Activated T-cell treated with anti-CD3 and anti-CD28 coated beads for 48 hours (primary cell): ENCODE results near the gene WDR72.
"Not testable (repeated sequence)": the region's sequence is repeated elsewhere in the genome, so short reads cannot be mapped to it uniquely, and the experiment has no call there.

Experiments
- DNase-seq: peaks from one replicate; pipeline ENCODE4 v3.0.0-alpha.2; 2020; ENCODE audit warnings: low read depth

WDR72 gene

GRCh38 chr15:53590380-53590779 lies 169.1 kb downstream of the WDR72 start:
- no peak for DNase-seq

- DNase-seq = no peak
Measured at GRCh38 chr15:53589520-53590057, 169.9 kb downstream of the WDR72 start.

DNA sequence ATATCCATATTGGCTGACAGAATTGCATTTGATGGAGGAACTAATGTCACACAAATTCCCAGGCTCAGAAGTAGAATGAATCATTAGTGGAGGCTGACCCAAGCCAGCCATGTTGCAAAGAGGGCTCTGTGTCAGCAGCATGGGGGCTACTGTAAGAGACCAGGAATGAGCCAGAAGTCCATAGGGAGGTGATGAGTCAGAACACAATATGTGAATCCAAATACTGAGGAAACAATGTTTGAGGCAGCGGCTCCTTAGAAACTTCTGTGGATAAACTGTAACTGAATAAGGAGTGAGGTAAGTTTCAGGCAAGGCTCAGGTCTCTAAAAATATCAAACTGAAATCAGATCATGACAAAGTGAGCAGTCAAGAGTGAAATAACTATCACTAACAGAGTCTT lies 170.7 kb downstream of the WDR72 start:
- no peak for DNase-seq

DNA sequence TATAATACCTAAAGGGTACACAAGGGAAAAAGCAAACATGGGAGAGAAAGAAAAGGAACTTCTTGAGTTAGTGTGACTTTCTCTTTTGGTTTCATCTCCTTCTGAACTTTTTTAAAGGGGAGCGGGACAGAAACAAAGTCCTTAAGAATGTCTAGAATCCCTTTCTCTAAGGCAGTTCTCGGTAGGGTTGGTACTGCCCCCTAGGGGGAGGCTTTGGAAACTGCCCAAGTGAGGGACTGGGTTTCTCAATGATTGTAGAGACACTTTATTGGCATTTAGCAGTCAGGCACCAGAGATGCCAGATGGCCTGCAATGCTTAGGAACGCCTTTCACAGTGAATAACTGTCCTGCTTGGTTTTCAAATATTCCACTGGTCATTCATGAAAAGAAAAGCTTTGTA lies 172.7 kb downstream of the WDR72 start:
- DNase-seq = peak; percentile 7

DNA sequence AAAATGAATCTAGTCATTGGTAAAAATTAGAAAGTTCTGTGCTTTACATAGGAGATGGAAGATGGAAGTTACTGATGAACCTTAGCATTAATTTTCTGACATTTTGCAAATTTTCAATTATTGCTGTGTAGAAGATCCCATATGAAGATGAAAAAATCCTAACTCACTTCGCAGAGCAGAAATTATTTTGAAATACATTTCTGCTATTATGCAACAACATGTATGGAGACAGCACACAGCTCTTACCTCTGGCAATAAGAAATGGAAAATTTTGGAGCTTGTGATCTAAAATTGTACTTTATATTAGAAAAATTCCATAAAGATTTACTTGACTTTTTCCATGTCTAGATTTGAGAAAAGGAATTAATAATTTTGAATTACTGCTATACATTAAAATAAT lies 177.9 kb downstream of the WDR72 start:
- DNase-seq = no peak

- no peak for DNase-seq
Measured at GRCh38 chr15:53580366-53580765, 179.1 kb downstream of the WDR72 start.

DNA sequence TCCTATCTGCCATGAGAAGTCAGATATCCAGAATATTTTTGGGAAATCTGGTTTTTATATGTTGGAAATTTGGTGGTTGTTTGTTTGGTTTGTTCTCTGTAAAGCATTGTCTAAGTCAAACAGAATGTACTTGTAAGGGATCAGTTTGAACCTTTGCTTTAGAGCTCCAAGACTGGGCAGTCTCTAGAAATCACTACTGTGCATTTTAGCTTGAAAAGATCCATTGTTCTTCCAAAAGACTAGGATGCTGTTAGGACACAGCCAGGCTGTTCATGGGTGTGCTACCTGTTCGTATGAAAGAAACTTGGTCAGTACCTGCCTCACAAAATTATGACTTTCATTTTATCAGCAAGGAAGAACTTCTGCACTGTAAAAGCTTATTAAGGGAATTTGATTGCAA lies 182.6 kb downstream of the WDR72 start:
- DNase-seq = no peak

GRCh38 chr15:53573091-53573490 lies 186.4 kb downstream of the WDR72 start:
- DNase-seq = no peak

GRCh38 chr15:53569751-53570480 lies 189.5 kb downstream of the WDR72 start:
- no peak for DNase-seq

DNA sequence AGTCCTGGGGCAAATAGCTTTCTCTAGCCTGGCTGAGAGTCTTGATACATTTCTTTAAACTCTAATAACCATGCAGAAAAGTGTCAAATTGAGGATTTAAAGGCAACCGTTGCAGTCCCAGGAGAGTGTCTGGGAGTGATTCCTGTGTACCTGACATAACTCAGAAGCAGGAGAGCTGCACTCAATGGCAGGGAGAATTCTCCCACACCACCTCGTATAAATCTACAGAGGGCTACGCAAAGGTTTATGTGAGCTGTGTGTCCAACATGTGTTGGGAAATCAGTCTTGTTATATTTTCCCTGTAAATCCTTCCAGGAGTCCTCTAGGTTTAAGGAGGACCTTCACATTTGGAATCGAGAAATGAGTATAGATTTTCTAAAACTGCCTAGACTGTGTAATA lies 192.6 kb downstream of the WDR72 start:
- no peak for DNase-seq

DNA sequence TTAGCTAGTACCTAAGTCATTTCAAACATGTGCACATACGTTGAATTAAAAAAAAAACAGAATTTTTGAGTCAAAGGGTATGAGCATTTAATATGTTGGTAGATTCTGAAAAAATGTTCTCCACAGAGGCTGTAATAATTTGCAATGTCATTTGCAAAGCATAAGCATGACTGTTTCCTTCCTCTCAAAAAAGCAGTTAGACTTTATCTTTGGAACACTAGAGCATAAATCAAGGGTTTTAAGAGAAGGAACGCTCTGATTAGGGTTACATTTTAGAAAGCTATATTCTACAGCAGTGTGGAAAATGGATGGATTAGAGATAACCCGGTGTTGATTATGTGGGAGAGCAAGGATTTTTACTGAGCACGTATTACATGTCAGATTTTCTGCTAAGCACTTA lies 193.7 kb downstream of the WDR72 start:
- DNase-seq = no peak

DNA sequence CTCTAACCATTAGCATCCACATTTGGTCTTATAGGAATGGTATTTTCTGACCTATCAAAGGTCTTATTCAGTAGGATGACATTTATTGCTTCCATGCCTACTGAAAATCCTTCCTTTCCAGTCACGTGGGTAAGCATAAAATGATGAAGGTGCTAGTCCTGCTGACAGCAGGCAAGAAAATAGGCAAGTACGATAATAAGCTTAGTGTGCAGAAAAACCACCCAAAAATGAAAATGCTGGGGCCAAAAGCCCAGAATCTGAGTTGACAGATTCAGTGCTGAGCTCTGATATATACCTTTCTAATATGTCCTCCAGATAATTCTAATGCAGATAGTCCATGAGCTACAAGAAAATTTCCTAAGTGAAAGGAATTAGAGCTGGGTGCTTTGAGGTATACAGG lies 194.8 kb downstream of the WDR72 start:
- DNase-seq = no peak

- DNase-seq = no peak
Measured at GRCh38 chr15:53563627-53564026, 195.8 kb downstream of the WDR72 start.

- no peak for DNase-seq
Measured at GRCh38 chr15:53559364-53560277, 199.8 kb downstream of the WDR72 start.

GRCh38 chr15:53558384-53558783 lies 201.1 kb downstream of the WDR72 start:
- DNase-seq = no peak

GRCh38 chr15:53555226-53555625 lies 204.2 kb downstream of the WDR72 start:
- DNase-seq = no peak

DNA sequence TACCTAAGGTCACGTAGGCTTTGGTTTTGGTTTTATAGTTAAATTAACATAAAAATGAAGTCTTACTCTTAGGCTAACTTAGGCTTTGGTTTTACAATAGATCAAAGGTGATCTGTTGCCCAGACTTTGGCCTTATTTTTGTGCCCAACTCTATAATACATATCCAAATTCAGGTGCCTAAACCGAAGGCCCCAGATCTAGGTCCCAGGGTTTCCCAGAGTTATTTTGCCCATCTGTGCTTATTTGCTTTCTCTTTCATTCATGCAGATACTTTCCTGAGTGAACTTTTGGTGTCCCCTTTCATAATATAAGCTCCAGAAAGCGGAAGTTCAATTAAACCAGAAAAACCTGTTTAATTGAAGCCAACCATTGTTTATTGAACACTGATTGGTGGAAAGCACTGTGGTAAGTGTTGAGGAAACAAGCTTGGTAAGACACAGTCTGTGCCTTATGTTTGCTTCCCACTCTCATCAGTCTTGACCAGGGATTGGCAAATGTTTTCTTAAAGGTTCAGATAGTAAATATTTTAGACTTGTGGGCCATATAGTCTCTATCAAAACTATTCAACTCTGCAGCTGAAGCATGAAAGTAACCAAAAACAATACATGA lies 209.7 kb downstream of the WDR72 start:
- DNase-seq = no peak

DNA sequence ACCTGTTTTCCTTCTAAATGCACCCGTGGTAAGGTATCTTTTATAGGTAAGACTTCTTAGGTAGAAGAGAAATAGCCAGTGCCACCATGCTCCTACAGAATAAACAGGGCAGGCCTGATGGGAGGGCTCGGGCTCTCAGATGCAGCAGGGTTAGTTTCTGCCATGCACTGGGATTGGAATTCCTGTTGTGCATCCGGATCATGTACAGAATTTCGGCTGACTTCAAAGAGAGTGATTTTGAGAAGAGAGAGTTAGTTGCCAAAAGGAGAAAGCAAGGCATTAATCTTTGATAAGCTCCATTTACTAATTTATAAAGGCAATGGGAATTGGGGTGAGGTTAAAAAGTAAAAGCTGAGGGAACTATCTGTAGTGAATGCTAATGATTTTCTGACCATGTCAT lies 211.2 kb downstream of the WDR72 start:
- DNase-seq = no peak

GRCh38 chr15:53540626-53541300 lies 218.7 kb downstream of the WDR72 start:
- DNase-seq = not testable (repeated sequence)

DNA sequence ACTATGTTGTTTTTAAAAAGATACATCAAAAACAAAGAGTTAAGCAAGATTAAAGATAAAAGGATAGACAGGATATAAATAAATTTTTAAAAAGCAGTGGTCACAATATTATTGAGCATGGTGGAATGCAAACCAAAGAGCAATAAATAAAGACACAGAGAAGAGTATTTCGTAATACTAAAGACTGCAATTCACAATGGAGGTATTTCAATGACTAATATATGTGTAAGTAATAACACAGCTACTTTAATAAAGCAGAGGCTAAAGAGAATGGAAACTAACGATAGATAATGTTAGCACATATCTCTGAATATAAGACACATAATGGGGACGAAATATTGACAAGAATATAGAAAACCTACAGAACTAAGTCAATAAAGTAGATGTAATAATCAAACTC lies 219.6 kb downstream of the WDR72 start:
- no peak for DNase-seq

DNA sequence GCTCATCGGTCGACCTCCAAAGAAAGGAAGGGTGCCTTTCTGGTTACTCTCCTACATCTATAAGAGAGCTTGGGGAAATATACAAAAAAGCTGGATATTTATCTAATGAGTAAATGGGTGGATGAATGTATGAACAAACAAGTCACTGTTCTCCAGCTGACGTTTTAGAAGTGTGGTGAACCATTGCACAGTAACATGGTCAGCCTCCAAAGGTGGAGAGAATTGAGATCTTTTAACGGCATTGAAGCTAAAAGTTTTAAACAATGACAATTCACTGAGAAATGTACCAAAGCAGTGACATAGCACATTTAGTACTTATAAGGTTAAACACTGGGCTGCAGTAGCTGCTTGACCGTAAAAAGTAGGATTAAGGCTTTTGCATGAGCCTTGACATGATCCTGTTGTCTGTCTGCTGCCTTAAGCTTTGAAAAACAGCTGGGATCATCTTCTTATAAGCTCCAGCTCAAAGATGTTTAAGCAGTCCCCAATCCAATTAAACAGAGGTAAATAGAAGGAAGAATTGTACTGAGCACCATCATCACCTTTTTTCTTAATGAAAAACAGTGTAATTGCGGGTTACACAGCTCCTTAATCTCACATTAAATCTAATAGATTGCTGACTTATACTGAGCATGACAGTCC lies 222.9 kb downstream of the WDR72 start:
- no peak for DNase-seq

- no peak for DNase-seq
Measured at GRCh38 chr15:53535886-53536285, 223.6 kb downstream of the WDR72 start.
